Measurements from ENCODE around the gene IL17RA. TPM values are rescaled to one million over a fixed set of nuclear protein-coding genes. Genes with fewer than 3 reads are reported as not detected.

The IL17RA gene
- total RNA-seq, 2 experiments from 2014 or later = 12.5 to 14.7 TPM

DNA sequence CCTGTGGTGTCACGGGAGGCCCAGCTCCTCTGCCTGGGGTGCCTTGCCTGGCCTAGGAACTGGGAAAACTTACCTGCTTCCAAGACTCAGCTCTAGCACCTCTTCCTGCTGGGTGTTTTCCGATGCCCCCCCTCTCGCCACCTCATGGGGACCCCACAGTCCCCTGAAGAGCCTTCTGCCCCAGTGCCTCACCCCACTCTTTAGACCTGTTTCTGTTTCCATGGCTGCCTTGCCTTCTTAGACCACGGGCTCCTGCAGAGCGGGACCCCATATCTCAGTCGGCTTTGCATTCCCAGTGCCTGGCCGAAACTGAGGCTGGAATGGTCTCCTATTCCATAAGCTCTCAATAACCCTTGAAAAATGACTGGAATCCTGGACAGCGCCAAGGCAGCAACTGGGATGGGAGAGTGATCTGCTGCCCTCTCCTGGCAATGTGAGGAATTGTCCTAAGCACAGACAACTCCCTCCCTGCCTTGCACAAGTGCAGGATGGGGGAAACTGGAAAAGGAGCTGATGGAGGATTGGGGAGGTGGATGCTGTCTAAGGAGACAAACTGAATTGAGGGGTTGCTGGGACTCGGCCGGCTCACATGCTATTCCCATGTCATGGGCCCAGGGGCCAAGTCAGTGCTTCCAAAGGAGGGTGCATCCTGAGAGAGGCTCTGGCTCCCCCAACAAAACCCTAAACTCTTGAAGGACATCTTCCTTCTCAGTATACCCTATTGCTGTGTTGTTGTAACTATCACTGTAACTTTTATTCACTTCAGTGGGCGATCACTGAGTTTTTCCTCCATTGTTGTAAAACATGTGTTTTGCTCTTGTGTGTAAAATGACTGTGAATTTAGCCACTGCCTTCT is 26.6 kb upstream of the IL17RA start:
- peaks cover 2% of the 10 kb centered on the region for H3K4me1 Mint-ChIP-seq (ENCODE audit: low read depth)
- H3K36me3 Mint-ChIP-seq = no peaks in the 10 kb centered on the region
- peak; percentile 60 for DNase-seq
- ChIA-PET CTCF (interaction anchor here (0.6 to 2.9 kb wide), 22 partner anchors 10 to 443 kb away, joined by 3 to 36 read pairs (median 4); no protein-coding TSS in a partner anchor), POLR2A (no interaction called here)
- intact Hi-C loops (cut with micrococcal nuclease) = loop anchor here (1.0 kb wide), 1 partner anchor 141 kb away; no protein-coding TSS in a partner anchor
- no peak overlapping the region for H3K27ac Mint-ChIP-seq
- H3K9me3 Mint-ChIP-seq = no peaks in the 10 kb centered on the region
- H3K27me3 Mint-ChIP-seq = peaks cover 9% of the 10 kb centered on the region
- H3K4me3 Mint-ChIP-seq = no peak overlapping the region

DNA sequence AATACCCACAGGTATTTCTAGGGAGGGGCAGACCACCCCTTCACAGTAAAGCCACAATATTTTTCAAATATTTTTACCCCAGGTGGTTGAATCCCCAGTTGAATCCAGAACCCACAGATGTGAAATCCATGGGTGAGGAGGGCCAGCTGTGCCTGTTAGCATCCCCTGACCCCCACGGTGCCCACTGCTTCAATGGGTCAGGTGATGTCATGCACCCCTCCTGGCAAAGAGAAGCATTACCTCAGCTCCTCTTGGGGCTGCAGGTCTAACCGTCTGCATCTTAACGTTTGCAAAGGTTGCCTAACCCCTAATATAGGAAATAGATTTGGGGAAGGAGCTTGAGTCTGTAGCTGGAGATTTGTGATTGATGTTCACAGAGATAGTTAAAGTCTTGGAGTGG is 24.7 kb upstream of the IL17RA start:
- ChIA-PET CTCF (interaction anchor here (1.7 kb wide), 1 partner anchor 128 kb away, joined by 6 read pairs; no protein-coding TSS in a partner anchor), POLR2A (no interaction called here)
- Mint-ChIP-seq H3K36me3 (no peaks in the 10 kb centered on the region), H3K9me3 (no peaks in the 10 kb centered on the region), H3K4me1 (ENCODE audit: low read depth) (peaks cover 3% of the 10 kb centered on the region), H3K27ac (no peak overlapping the region), H3K27me3 (peaks cover 9% of the 10 kb centered on the region), H3K4me3 (no peak overlapping the region)
- intact Hi-C loops (cut with micrococcal nuclease) = no loop called here
- no peak for DNase-seq

DNA sequence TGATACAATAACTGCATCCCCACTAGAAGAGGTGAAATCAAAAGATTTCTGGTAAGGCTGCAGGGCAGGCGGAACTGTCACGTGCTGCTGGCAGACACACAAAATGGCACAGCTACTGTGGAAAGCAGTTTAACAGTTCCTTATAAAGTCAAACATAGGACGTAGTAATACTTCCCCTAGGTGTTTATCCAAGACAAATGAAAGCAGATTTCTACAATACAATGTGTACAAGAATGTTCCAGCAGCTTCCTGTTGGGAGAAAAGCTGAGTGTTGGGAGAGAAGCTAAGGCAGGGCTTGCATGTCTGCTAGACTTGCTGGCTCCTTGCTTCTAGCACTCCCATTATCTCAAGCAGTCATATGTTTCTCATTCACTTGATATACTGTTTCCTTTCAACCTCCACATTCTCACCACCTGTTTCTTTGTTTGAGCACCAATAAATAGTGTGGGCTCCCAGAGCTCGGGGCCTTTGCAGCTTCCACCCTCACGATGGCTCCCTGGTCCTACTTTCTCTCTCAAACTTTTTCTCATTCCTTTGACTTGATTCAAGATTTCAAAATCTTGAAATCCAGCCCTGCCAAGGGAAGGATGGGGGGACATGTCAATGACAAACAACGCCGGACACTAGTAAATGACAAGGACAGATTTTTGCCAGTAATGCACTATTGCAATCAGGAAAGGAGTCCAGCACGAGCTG is 21.2 kb upstream of the IL17RA start:
- intact Hi-C loops (cut with micrococcal nuclease) = no loop called here
- POLR2A ChIA-PET = no interaction called here
- no peak overlapping the region for H3K4me3 Mint-ChIP-seq
- H3K9me3 Mint-ChIP-seq = no peaks in the 10 kb centered on the region
- no peak overlapping the region for H3K27ac Mint-ChIP-seq
- CTCF ChIA-PET = interaction anchor here (0.6 to 4.2 kb wide), 2 partner anchors 146 to 438 kb away, joined by 3 to 18 read pairs; no protein-coding TSS in a partner anchor
- no peaks in the 10 kb centered on the region for H3K36me3 Mint-ChIP-seq
- H3K4me1 Mint-ChIP-seq (ENCODE audit: low read depth) = peaks cover 2% of the 10 kb centered on the region
- H3K27me3 Mint-ChIP-seq = peaks cover 9% of the 10 kb centered on the region
- no peak for DNase-seq

DNA sequence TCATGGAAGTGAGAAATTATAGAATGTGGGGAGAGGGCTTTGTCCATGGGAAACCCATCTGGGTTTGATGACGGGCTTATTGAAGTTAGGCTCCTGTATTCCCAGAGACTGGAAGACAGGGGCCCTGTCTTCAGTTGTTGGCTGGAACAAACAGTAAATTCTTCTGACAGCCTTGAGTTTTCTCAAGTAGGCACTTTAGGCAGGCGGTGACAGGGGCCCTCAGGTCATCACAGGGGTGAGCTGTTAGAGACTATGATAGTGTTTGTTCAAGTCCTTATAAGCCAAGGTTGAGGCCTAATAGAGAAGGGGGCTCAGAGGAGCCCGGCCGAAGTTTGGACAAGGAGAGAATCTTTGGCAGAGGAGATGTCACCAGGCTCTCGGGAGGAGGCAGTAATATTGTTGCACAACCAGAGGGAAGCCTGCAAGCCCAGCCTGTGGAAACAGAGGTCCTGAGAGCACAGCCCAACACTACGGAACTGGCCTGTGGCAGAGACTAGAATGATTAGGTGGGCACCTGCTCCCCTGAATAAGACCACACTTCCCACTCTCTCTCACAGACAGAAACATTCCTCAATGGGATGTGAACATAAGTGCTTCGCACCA is 20.2 kb upstream of the IL17RA start:
- Mint-ChIP-seq H3K27ac (no peak overlapping the region), H3K36me3 (no peaks in the 10 kb centered on the region), H3K9me3 (no peaks in the 10 kb centered on the region), H3K4me1 (ENCODE audit: low read depth) (peaks cover 2% of the 10 kb centered on the region), H3K27me3 (peaks cover 9% of the 10 kb centered on the region), H3K4me3 (no peak overlapping the region)
- ChIA-PET CTCF (interaction anchor here (4.2 kb wide), 1 partner anchor 147 kb away, joined by 18 read pairs; no protein-coding TSS in a partner anchor), POLR2A (no interaction called here)
- intact Hi-C loops (cut with micrococcal nuclease) = no loop called here
- no peak for DNase-seq

DNA sequence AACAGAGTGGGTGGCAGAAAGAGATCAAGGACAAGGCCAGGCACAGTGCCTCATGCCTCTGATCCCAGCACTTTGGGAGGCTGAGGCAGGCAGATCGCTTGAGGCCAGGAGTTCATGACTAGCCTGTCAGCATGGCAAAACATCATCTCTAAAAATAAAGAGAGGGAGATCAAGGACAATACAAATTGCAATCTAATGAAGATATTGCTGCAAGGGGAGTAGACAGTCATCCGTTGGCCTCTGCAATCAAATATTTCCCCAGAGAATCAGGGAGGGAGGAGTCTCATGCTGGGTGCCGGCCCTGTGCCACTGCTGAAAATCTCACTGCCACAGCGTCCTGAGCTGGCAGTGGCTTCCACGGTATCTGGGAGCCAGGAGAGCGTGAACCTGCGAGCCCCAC is 19.4 kb upstream of the IL17RA start:
- H3K27ac Mint-ChIP-seq = no peak overlapping the region
- peaks cover 4% of the 10 kb centered on the region for H3K4me1 Mint-ChIP-seq (ENCODE audit: low read depth)
- POLR2A ChIA-PET = no interaction called here
- no peaks in the 10 kb centered on the region for H3K36me3 Mint-ChIP-seq
- no peaks in the 10 kb centered on the region for H3K9me3 Mint-ChIP-seq
- peaks cover 7% of the 10 kb centered on the region for H3K27me3 Mint-ChIP-seq
- no peak overlapping the region for H3K4me3 Mint-ChIP-seq
- intact Hi-C loops (cut with micrococcal nuclease) = no loop called here
- CTCF ChIA-PET = no interaction called here
- DNase-seq = no peak

DNA sequence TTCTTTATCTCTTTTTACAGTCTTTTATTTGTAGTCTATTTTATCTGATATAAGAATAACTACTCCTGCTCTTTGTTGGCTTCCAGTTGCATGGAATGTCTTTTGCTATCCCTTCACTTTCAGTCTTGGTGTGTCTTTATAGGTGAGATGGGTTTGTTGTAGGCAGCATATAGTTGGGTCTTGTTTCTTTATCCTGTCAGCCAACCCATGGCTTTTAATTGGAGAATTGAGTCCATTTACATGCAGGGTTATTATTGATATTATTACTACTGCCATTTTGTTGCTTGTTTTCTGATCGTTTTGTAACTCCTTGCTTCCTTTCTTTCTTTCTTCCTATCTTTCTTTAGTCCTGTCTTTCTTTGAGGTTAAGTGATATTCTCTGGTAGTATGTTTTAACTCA is 11.9 kb upstream of the IL17RA start:
- DNase-seq = no peak
- ChIA-PET POLR2A (no interaction called here), CTCF (interaction anchor here (7.6 kb wide), 1 partner anchor 99 kb away, joined by 125 read pairs; no protein-coding TSS in a partner anchor)
- Mint-ChIP-seq H3K27ac (no peak overlapping the region), H3K4me3 (no peak overlapping the region), H3K9me3 (no peaks in the 10 kb centered on the region), H3K36me3 (no peaks in the 10 kb centered on the region), H3K4me1 (ENCODE audit: low read depth) (peaks cover 20% of the 10 kb centered on the region), H3K27me3 (peaks cover 6% of the 10 kb centered on the region)
- intact Hi-C loops (cut with micrococcal nuclease) = no loop called here

DNA sequence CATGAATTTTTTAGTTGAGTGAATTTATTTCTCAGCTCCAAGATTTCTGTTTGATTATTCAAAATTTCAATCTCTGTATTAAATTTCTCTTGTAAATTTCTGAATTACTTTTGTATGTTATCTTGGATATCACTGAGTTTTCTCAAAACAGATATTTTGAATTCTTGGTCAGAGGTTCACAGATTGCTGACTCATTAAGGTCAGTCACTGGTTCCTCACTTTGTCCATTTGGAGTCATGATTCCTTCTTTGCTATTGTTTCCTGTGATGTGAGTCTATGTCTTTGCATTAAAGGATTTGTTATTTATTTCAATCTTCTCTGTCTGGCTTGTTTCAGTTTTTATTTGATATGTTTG is 10.2 kb upstream of the IL17RA start:
- Mint-ChIP-seq H3K4me1 (ENCODE audit: low read depth) (peaks cover 20% of the 10 kb centered on the region), H3K4me3 (no peak overlapping the region), H3K9me3 (no peaks in the 10 kb centered on the region), H3K27ac (peak overlapping the region; percentile 18), H3K36me3 (no peaks in the 10 kb centered on the region), H3K27me3 (peaks cover 6% of the 10 kb centered on the region)
- intact Hi-C loops (cut with micrococcal nuclease) = loop anchor here (1.0 to 5.0 kb wide), 7 partner anchors 13 to 1003 kb away; partner anchors contain the start of gene PEX26
- CTCF ChIA-PET = interaction anchor here (0.6 to 7.6 kb wide), 17 partner anchors 10 to 1002 kb away, joined by 3 to 125 read pairs (median 5); partner anchors contain the start of gene IL17RA
- DNase-seq = no peak
- POLR2A ChIA-PET = interaction anchor here (0.7 to 3.0 kb wide), 3 partner anchors 13 to 523 kb away, joined by 3 to 11 read pairs (median 3); no protein-coding TSS in a partner anchor

DNA sequence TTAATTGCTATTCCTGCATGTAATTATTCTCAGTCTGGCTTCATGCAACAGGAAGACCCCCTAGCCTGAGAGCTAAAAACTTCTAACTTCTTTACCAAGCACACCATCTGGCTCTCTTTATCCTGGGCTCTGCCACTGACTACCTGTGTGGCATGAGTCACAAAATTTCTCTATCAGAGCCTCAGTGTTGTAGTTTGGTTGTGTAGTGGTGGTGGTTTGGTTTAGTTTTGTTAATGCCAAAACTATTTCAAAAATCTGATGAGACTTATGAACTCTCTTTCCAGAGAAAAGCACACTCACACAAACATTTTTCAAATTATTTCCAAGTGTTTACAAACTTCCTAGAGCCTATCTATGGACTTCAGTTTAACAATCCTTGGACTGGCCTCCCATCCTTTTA is 7.5 kb upstream of the IL17RA start:
- H3K9me3 Mint-ChIP-seq = no peaks in the 10 kb centered on the region
- no peak overlapping the region for H3K4me3 Mint-ChIP-seq
- H3K27me3 Mint-ChIP-seq = peaks cover 6% of the 10 kb centered on the region
- CTCF ChIA-PET = interaction anchor here (0.9 to 7.6 kb wide), 5 partner anchors 19 to 424 kb away, joined by 3 to 125 read pairs (median 4); no protein-coding TSS in a partner anchor
- no peaks in the 10 kb centered on the region for H3K36me3 Mint-ChIP-seq
- DNase-seq = no peak
- no peak overlapping the region for H3K27ac Mint-ChIP-seq
- intact Hi-C loops (cut with micrococcal nuclease) = loop anchor here (5.0 kb wide), 1 partner anchor 40 kb away; no protein-coding TSS in a partner anchor
- POLR2A ChIA-PET = interaction anchor here (3.0 kb wide), 1 partner anchor 10 kb away, joined by 11 read pairs; no protein-coding TSS in a partner anchor
- peaks cover 17% of the 10 kb centered on the region for H3K4me1 Mint-ChIP-seq (ENCODE audit: low read depth)

DNA sequence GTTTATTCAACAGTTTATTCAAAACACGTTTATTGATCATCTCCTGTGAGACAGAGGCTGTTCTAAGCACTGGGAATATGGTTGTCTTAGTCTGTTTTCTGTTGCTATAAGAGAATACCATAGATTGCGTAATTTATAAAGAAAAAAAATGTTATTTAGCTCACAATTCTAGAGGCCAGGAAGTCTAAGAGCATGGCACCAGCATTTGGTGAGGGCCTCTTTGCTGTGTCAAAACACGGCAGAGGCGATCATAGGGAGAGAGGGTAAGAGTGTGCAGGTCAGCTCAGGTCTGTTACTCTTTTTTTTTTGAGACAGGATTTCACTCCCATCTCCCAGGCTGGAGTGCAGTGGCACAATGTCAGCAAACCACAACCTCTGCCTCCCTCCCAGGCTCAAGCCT is 5.2 kb upstream of the IL17RA start:
- Mint-ChIP-seq H3K4me3 (no peak overlapping the region), H3K27ac (no peak overlapping the region), H3K27me3 (no peaks in the 10 kb centered on the region), H3K36me3 (no peaks in the 10 kb centered on the region), H3K9me3 (no peaks in the 10 kb centered on the region), H3K4me1 (ENCODE audit: low read depth) (peaks cover 27% of the 10 kb centered on the region)
- intact Hi-C loops (cut with micrococcal nuclease) = loop anchor here (5.0 kb wide), 1 partner anchor 38 kb away; no protein-coding TSS in a partner anchor
- CTCF ChIA-PET = interaction anchor here (0.7 to 1.8 kb wide), 3 partner anchors 91 to 422 kb away, joined by 3 to 4 read pairs (median 3); no protein-coding TSS in a partner anchor
- DNase-seq = no peak
- POLR2A ChIA-PET = no interaction called here

DNA sequence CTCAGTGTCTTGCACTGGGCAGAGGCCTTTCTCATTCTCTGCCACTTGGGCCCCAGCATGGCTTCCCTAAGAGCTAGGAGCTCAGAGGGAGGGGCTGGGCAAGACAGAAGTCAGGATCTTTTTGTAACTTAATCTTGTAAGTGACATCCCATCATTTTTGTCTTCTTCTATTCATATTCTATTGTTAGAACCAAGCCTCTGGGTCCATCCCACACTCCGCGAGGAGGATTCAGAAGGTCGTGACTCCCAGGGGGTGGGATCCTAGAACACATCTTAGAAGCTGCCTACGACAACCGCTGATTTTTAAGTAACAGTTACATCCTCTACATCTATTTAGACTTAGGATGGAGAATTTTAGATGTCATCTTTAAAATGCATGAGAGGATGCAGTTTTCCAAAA is 1.5 kb upstream of the IL17RA start:
- ChIA-PET POLR2A (no interaction called here), CTCF (interaction anchor here (2.0 kb wide), 1 partner anchor 88 kb away, joined by 9 read pairs; no protein-coding TSS in a partner anchor)
- Mint-ChIP-seq H3K27me3 (no peaks in the 10 kb centered on the region), H3K4me1 (ENCODE audit: low read depth) (peaks cover 34% of the 10 kb centered on the region), H3K27ac (no peak overlapping the region), H3K9me3 (no peaks in the 10 kb centered on the region), H3K36me3 (peaks cover 3% of the 10 kb centered on the region), H3K4me3 (peak overlapping the region; percentile 79)
- DNase-seq = no peak
- intact Hi-C loops (cut with micrococcal nuclease) = loop anchor here (5.0 to 10.0 kb wide), 2 partner anchors 544 to 692 kb away; partner anchors contain the start of genes ATP6V1E1 and BID

DNA sequence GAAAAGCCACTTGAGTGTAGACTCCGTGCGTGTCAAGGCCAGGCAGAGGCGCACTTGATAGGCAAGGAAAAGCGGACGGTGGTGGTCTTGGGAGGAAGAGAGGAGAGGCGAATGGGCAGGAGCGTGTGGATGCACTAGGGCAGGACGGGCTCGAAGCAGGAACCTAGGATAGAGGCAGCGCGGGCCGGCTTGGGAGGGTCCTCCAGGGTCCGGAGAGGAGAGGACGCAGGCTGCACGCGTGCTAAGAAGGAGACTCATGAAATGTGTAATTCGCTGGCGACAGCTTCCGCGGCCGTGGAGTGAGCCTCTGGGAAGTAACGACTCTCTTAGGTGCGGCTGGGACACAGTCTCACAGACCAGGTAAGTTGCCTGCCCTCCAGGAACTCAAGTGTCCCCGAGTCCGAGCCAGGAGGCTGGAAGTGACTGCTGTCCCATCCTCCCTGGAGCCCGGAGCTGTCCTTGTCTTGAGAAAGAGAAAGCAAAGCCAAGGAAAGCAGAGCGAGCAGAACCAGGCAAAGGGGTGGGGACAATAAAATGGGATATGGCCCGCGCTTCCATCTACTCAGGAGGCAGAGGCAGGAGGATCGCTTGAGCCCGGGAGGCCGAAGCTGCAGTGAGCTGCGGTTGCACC is 874 bp upstream of the IL17RA start:
- Mint-ChIP-seq H3K4me3 (peak overlapping the region; percentile 79), H3K27me3 (no peaks in the 10 kb centered on the region), H3K36me3 (peaks cover 3% of the 10 kb centered on the region), H3K27ac (peak overlapping the region; percentile 84), H3K9me3 (no peaks in the 10 kb centered on the region), H3K4me1 (ENCODE audit: low read depth) (peaks cover 37% of the 10 kb centered on the region)
- ChIA-PET POLR2A (no interaction called here), CTCF (interaction anchor here (1.0 to 2.0 kb wide), 2 partner anchors 9 to 88 kb away, joined by 5 to 9 read pairs; no protein-coding TSS in a partner anchor)
- no peak for DNase-seq
- intact Hi-C loops (cut with micrococcal nuclease) = loop anchor here (5.0 to 10.0 kb wide), 2 partner anchors 543 to 691 kb away; partner anchors contain the start of genes ATP6V1E1 and BID

Measured in activated CD4-positive, alpha-beta memory T cell treated with anti-CD3 and anti-CD28 coated beads for 36 hours (primary cell).